OCI-LY3 (cell line): ENCODE data around the gene SNX33.

ENCODE experiments used
- EZH2phosphoT487 ChIP-seq: fragments of 200-600 bp; shearing (Covaris generic); IDR thresholded peaks from 2 replicates; pipeline ENCODE4 v1.6.1; 2018; ENCODE audit warnings: antibody characterized with exemption, mixed run types, low read depth
- TF ChIP-seq, protein P1 (sequence below): fragments of 200-600, 300-600 bp; sonication (generic); IDR thresholded peaks from 2 replicates; pipeline ENCODE4 v1.5.1; 2014; ENCODE audit warnings: antibody characterized with exemption, low read length, low read depth

DNA sequence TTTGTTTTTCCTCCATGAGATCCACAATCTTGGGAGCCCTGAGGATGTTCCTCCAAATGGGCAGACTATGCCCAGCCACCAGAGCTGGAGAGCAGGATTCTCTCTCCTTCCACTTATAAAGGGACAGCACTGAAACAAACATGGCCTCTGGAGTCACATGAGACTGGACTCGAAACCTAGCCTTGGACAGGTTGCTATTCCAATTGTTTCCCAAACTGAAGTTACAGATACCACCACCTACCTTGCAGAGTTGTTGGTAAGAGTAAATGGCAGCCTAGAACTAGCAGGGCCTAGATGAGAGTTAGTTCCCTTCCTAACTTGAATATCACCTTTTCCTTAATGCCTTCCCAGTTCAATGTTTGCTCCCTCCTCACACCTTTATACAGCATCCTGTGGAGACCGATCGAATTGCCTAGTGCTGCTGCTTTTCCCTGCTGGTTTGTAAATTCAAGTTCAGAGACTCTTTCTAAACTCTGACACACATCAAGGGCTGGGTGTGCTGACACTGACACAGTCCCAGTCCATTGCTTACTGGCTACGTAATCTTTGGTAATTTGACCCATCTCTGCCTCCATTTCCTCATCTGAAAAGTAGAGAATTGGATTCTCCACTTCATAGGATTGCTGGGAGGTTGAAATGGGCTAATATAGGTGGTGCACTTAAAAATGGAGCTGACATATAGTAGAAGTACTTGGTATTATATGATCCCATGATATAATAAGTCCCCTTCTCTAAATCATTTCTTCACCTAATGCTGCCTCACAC lies 10.3 kb upstream of the SNX33 start:
- TF ChIP-seq, protein P1, sequence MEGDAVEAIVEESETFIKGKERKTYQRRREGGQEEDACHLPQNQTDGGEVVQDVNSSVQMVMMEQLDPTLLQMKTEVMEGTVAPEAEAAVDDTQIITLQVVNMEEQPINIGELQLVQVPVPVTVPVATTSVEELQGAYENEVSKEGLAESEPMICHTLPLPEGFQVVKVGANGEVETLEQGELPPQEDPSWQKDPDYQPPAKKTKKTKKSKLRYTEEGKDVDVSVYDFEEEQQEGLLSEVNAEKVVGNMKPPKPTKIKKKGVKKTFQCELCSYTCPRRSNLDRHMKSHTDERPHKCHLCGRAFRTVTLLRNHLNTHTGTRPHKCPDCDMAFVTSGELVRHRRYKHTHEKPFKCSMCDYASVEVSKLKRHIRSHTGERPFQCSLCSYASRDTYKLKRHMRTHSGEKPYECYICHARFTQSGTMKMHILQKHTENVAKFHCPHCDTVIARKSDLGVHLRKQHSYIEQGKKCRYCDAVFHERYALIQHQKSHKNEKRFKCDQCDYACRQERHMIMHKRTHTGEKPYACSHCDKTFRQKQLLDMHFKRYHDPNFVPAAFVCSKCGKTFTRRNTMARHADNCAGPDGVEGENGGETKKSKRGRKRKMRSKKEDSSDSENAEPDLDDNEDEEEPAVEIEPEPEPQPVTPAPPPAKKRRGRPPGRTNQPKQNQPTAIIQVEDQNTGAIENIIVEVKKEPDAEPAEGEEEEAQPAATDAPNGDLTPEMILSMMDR, result no peak
- no peak for TF ChIP-seq EZH2phosphoT487
